Skeletal muscle satellite cell (primary cell): ENCODE data around the gene ARL2BP. TPM values are rescaled to one million over a fixed set of nuclear protein-coding genes. Genes with fewer than 3 reads are reported as not detected.
"Not testable (repeated sequence)": the region's sequence is repeated elsewhere in the genome, so short reads cannot be mapped to it uniquely, and the experiment has no call there.

Experiments
- H3K27me3 ChIP-seq: 2 replicates; pipeline ENCODE4 v1.7.0; 2013; ENCODE audit warnings: low read length; ENCODE audit not compliant: control insufficient read depth, insufficient read depth
- H3K36me3 ChIP-seq: 2 replicates; pipeline ENCODE4 v1.7.0; 2013; ENCODE audit warnings: mild to moderate bottlenecking, control low read depth, low read length; ENCODE audit not compliant: insufficient read depth
- H3K4me1 ChIP-seq: 2 replicates; pipeline ENCODE4 v1.7.0; 2013; ENCODE audit warnings: low read length; ENCODE audit not compliant: control insufficient read depth, insufficient read depth
- H3K4me2 ChIP-seq: 2 replicates; pipeline ENCODE4 v1.7.0; 2013; ENCODE audit warnings: mild to moderate bottlenecking, low read length
- H3K4me3 ChIP-seq: 2 replicates; pipeline ENCODE4 v1.7.0; 2013; ENCODE audit warnings: low read length
- H3K9ac ChIP-seq: 2 replicates; pipeline ENCODE4 v1.7.0; 2013; ENCODE audit warnings: mild to moderate bottlenecking, low read depth, low read length, moderate library complexity
- H3K9me3 ChIP-seq: replicated peaks from 2 replicates; pipeline ENCODE4 v1.7.0; 2013; ENCODE audit warnings: mild to moderate bottlenecking, control low read depth, low read length
- total RNA-seq: library from RNA; depleted of rRNA; stranded (reverse); fragments of >200 nt; gene quantifications from 2 replicates; pipeline ENCODE4 v1.2.3, GENCODE V29; 2012; rRNA removed

Gene ARL2BP
- total RNA-seq, result 85.7 and 104 TPM in 2 replicates

DNA sequence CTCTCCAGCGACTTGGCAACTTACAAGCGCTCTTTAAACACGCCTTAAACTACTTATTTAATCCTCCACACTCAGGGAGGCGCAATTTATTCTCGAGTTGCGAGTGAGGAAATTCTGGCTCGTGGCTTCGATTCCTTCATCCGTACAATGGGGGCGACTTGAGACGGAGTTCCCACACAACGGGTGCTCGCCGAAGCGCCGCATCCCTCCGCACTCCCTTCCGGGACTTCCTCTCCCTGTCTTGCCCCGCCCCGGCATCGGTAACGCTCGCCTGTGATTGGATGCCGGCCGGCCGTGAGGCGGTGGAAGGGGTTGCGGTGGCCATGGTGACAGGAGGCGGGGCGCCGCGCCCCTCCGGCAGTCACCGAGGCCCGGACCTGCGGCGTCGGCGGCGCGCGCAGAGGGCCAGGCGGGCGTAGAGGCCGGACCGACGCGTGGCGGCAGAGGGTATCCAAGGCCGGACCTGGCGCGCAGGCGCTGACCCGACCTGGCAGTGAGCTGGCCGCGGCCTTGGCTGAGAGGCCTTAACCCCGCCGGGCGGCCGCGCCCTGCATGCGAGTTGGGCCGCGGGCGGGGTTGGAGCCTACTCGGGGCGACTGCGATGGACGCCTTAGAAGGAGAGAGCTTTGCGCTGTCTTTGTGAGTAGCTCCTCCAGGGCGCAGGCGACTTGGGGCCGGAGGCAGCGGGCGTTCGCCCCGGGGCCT is at the start of gene ARL2BP:
Gene ARL2BP, plus strand, starts transcription at position 493 of the 705 bp plus-strand sequence. Its CDS starts 109 bp downstream, at position 602.
- Histone ChIP-seq H3K36me3 (peaks cover 35% of the 10 kb centered on the region), H3K4me2 (peak within 1 kb of the TSS; percentile 87), H3K27me3 (no peaks in the 10 kb centered on the region), H3K4me3 (peak within 1 kb of the TSS; percentile 82), H3K9ac (peak within 1 kb of the TSS; percentile 96), H3K9me3 (no peaks in the 10 kb centered on the region), H3K4me1 (peaks cover 12% of the 10 kb centered on the region)

DNA sequence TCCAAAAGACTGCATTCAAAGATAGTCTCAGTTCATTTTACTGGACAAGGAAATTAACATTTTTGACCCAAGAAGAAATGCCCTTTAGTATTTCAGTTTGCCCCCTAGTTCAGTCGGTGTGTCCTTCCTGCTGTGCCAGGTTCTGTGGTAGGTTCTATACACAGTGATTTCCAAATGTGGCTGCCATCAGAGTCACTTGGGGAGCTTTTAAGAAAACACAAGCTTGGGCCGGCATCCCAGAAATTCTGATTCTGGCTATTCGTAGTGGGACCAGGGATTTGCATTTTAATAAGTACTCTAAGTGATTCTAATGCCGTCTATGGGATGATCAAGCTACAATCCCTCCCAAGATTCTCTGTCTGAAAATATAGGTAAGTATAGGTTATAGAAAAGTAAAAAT is 48.8 kb upstream of the ARL2BP start:
- Histone ChIP-seq H3K4me1 (peaks cover 53% of the 10 kb centered on the region), H3K27me3 (no peaks in the 10 kb centered on the region), H3K9me3 (no peaks in the 10 kb centered on the region), H3K9ac (no peak overlapping the region), H3K4me3 (no peak overlapping the region), H3K4me2 (no peak overlapping the region), H3K36me3 (no peaks in the 10 kb centered on the region)

- H3K4me2 ChIP-seq, result no peak overlapping the region
- H3K4me1 ChIP-seq, result peaks cover 48% of the 10 kb centered on the region
- H3K4me3 ChIP-seq, result no peak overlapping the region
- H3K27me3 ChIP-seq, result no peaks in the 10 kb centered on the region
- no peak overlapping the region for H3K9ac ChIP-seq
- no peaks in the 10 kb centered on the region for H3K36me3 ChIP-seq
- H3K9me3 ChIP-seq, result no peaks in the 10 kb centered on the region
These were observed 48.3 kb upstream of the ARL2BP start for GRCh38 chr16:57196753-57197152.

DNA sequence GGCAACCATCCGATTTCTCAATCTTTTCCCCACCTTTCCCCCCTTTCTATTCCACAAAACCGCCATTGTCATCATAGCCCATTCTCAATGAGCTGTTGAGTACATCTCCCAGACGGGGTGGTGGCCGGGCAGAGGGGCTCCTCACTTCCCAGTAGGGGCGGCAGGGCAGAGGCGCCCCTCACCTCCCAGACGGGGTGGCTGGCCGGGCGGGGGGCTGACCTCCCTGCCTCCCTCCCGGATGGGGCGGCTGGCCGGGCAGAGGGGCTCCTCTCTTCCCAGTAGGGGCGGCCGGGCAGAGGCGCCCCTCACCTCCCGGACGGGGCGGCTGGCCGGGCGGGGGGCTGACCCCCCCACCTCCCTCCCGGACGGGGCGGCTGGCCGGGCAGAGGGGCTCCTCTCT is 44.7 kb upstream of the ARL2BP start:
- not testable (repeated sequence) for H3K27me3 ChIP-seq, H3K4me2 ChIP-seq, H3K9me3 ChIP-seq, H3K9ac ChIP-seq, H3K4me3 ChIP-seq
- Histone ChIP-seq H3K36me3 (peaks cover 12% of the 10 kb centered on the region), H3K4me1 (peaks cover 15% of the 10 kb centered on the region)

DNA sequence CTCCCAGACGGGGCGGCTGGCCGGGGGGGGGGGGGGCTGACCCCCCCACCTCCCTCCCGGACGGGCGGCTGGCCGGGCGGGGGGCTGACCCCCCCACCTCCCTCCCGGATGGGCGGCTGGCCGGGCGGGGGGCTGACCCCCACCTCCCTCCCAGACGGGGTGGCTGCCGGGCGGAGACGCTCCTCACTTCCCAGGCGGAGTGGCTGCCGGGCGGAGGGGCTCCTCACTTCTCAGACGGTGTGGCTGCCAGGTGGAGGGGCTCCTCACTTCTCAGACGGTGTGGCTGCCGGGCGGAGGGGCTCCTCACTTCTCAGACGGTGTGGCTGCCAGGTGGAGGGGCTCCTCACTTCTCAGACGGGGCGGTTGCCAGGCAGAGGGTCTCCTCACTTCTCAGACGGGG is 44.1 kb upstream of the ARL2BP start:
- not testable (repeated sequence) for H3K9ac ChIP-seq, H3K4me2 ChIP-seq, H3K4me3 ChIP-seq, H3K9me3 ChIP-seq, H3K27me3 ChIP-seq
- H3K36me3 ChIP-seq, result peaks cover 18% of the 10 kb centered on the region
- H3K4me1 ChIP-seq, result peaks cover 12% of the 10 kb centered on the region

- no peak overlapping the region for H3K4me3 ChIP-seq
- H3K36me3 ChIP-seq, result peaks cover 30% of the 10 kb centered on the region
- no peak overlapping the region for H3K4me2 ChIP-seq
- no peak overlapping the region for H3K9ac ChIP-seq
- no peaks in the 10 kb centered on the region for H3K27me3 ChIP-seq
- peaks cover 3% of the 10 kb centered on the region for H3K4me1 ChIP-seq
- H3K9me3 ChIP-seq, result no peaks in the 10 kb centered on the region
These were observed 42.8 kb upstream of the ARL2BP start for GRCh38 chr16:57202095-57202886.

- H3K9ac ChIP-seq, result no peak overlapping the region
- H3K4me1 ChIP-seq, result no peaks in the 10 kb centered on the region
- H3K36me3 ChIP-seq, result peaks cover 39% of the 10 kb centered on the region
- H3K27me3 ChIP-seq, result no peaks in the 10 kb centered on the region
- no peak overlapping the region for H3K4me2 ChIP-seq
- no peaks in the 10 kb centered on the region for H3K9me3 ChIP-seq
- H3K4me3 ChIP-seq, result no peak overlapping the region
These were observed 41.6 kb upstream of the ARL2BP start for GRCh38 chr16:57203451-57203850.

DNA sequence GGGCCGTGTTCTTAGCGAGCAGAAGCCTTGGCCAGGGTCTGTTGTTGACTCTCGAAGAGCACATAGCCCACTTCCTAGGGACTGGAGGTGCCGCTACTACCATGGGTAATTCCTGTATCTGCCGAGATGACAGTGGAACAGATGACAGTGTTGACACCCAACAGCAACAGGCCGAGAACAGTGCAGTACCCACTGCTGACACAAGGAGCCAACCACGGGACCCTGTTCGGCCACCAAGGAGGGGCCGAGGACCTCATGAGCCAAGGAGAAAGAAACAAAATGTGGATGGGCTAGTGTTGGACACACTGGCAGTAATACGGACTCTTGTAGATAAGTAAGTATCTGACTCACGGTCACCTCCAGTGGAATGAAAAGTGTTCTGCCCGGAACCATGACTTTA is 40.4 kb upstream of the ARL2BP start:
- H3K4me3 ChIP-seq, result no peak overlapping the region
- no peaks in the 10 kb centered on the region for H3K9me3 ChIP-seq
- H3K4me1 ChIP-seq, result no peaks in the 10 kb centered on the region
- no peak overlapping the region for H3K9ac ChIP-seq
- H3K36me3 ChIP-seq, result peaks cover 46% of the 10 kb centered on the region
- H3K4me2 ChIP-seq, result no peak overlapping the region
- no peaks in the 10 kb centered on the region for H3K27me3 ChIP-seq

GRCh38 chr16:57208926-57209325 is 36.1 kb upstream of the ARL2BP start:
- Histone ChIP-seq H3K36me3 (peaks cover 75% of the 10 kb centered on the region), H3K4me1 (no peaks in the 10 kb centered on the region), H3K4me3 (no peak overlapping the region), H3K9me3 (no peaks in the 10 kb centered on the region), H3K4me2 (no peak overlapping the region), H3K27me3 (no peaks in the 10 kb centered on the region), H3K9ac (no peak overlapping the region)

DNA sequence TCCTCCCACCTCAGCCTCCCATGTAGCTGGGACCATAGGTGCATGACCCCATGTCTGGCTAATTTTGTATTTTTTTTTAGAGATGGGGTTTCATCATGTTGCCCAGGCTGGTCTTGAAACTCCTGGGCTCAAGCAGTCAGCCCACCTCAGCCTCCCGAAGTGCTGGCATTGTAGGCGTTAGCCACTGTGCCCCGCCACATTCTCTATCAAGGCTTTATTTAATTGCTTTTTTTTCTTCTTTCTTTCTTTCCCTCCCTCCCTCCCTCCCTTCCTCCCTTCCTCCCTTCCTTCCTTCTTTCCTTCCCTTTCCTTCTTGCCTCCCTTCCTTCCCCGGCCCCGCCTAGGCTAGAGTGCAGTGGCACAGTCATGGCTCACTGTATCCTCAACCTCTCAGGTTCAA is 35.3 kb upstream of the ARL2BP start:
- Histone ChIP-seq H3K4me1 (no peaks in the 10 kb centered on the region), H3K9ac (no peak overlapping the region), H3K36me3 (peaks cover 78% of the 10 kb centered on the region), H3K4me2 (no peak overlapping the region), H3K27me3 (no peaks in the 10 kb centered on the region), H3K9me3 (no peaks in the 10 kb centered on the region), H3K4me3 (no peak overlapping the region)

DNA sequence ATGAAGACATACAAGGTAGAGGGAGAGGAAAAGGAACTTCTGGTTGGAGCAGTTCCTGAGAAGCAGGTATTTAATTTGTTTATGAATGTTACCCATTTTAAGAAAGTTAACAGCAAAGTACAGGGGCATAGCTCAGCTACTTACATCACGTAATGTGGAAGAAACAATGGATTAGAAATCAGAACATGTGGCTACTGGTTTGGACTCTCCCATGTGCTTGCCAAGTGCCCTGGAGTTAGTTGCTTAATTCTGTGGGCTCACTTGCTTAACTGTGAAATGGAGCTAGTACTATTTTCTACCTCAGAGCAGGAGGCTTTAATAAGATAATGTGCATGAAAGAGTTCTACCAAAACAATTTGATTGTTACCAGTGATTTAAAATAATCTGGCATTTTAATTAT is 31.6 kb upstream of the ARL2BP start:
- Histone ChIP-seq H3K27me3 (no peaks in the 10 kb centered on the region), H3K9ac (no peak overlapping the region), H3K9me3 (peaks cover 17% of the 10 kb centered on the region), H3K4me3 (no peak overlapping the region), H3K36me3 (peaks cover 82% of the 10 kb centered on the region), H3K4me1 (no peaks in the 10 kb centered on the region), H3K4me2 (no peak overlapping the region)

- Histone ChIP-seq H3K9ac (no peak overlapping the region), H3K4me2 (no peak overlapping the region), H3K9me3 (peaks cover 20% of the 10 kb centered on the region), H3K27me3 (no peaks in the 10 kb centered on the region), H3K4me1 (no peaks in the 10 kb centered on the region), H3K36me3 (peaks cover 93% of the 10 kb centered on the region), H3K4me3 (no peak overlapping the region)
These were observed 28.1 kb upstream of the ARL2BP start for GRCh38 chr16:57216968-57217367.
